DOHH2 (cell line): Measurements from ENCODE around the gene CENPU.

Experiments
- EZH2phosphoT487 ChIP-seq: fragments of 200-600 bp; sonication (generic); IDR thresholded peaks from 2 replicates; pipeline ENCODE4 v1.6.1; 2017; ENCODE audit warnings: borderline replicate concordance, mild to moderate bottlenecking, antibody characterized with exemption, low read length, moderate library complexity, mixed read lengths
- TF ChIP-seq, protein P1 (sequence below): fragments of 200-600 bp; sonication (generic); IDR thresholded peaks from one replicate; pipeline ENCODE4 v1.5.1; 2014; ENCODE audit warnings: antibody characterized with exemption, mild to moderate bottlenecking, low read depth, low read length; ENCODE audit not compliant: poor library complexity, severe bottlenecking

DNA sequence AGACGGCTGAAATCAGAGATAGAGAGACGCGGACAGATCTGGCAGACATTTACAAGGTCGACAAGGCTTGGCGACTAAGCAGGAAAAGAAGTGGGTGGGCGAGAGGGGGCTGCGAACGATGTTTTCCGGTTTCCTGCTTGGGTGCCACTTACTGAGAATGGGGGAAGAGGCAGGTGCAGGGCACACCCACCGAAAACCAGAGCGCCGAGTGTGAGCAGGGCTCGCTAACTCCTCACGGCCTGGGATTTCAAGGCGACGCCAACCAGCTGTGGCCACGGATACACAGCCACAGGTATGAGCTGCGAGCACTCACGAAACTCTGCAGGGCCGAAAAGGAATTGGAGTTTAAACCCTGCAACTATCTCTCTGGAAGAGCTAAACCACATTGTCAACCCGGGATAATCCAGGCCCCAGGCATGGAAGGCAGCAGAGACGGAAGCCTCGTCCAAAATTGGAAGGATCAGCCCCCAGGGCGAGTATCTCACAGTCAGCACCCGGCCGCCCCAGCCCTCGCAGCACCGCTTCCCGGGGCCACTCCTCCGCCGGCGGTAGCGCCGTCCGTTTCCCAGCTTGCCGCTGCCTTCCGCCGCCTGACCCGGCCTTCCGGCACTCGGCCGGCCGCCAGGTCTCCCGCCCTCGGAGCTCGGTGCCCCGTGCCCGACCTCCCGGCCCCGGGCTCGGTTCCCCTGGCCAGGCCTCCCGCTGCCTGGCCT, 85.4 kb downstream of the CENPU start:
- TF ChIP-seq, protein P1, sequence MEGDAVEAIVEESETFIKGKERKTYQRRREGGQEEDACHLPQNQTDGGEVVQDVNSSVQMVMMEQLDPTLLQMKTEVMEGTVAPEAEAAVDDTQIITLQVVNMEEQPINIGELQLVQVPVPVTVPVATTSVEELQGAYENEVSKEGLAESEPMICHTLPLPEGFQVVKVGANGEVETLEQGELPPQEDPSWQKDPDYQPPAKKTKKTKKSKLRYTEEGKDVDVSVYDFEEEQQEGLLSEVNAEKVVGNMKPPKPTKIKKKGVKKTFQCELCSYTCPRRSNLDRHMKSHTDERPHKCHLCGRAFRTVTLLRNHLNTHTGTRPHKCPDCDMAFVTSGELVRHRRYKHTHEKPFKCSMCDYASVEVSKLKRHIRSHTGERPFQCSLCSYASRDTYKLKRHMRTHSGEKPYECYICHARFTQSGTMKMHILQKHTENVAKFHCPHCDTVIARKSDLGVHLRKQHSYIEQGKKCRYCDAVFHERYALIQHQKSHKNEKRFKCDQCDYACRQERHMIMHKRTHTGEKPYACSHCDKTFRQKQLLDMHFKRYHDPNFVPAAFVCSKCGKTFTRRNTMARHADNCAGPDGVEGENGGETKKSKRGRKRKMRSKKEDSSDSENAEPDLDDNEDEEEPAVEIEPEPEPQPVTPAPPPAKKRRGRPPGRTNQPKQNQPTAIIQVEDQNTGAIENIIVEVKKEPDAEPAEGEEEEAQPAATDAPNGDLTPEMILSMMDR = no peak
- no peak for TF ChIP-seq EZH2phosphoT487
